Psoas muscle (tissue), 8 donors: ENCODE data around the gene GRID1. TPM values are rescaled to one million over a fixed set of nuclear protein-coding genes. Genes with fewer than 3 reads are reported as not detected.

Source experiments
- ATAC-seq, 4 donors: fragments of 200-7000 bp; cut with Tn5 transposase; one replicate each; pipeline ENCODE4 v1.9.1; 2020; ENCODE audit warnings: moderate library complexity in 3 of 4, mild to moderate bottlenecking in 2 of 4
- DNase-seq, 2 donors: peaks; one replicate each; pipeline ENCODE4 v3.0.0-alpha.2; 2020
- H3K27ac ChIP-seq: fragments of 200-600 bp; one replicate; pipeline ENCODE4 v1.8.0; 2022
- H3K27me3 ChIP-seq, 3 donors: fragments of 200-600 bp in 1 of 3; one replicate each; pipeline versions ENCODE4 v1.6.1 to v1.8.0; 2013 to 2022; ENCODE audit warnings: low read length in 2 of 3, mild to moderate bottlenecking in 2 of 3, moderate library complexity in 1 of 3; ENCODE audit not compliant: insufficient read depth in 3 of 3
- H3K36me3 ChIP-seq, 2 donors: fragments of 200-600 bp in 1 of 2; one replicate each; pipeline versions ENCODE4 v1.6.1 to v1.8.0; 2013 to 2022; ENCODE audit warnings: low read depth in 1 of 2, mild to moderate bottlenecking in 1 of 2, moderate library complexity in 1 of 2; ENCODE audit not compliant: insufficient read depth in 1 of 2
- H3K4me1 ChIP-seq: fragments of 200-600 bp; one replicate; pipeline ENCODE4 v1.8.0; 2022
- H3K4me3 ChIP-seq: fragments of 200-600 bp; one replicate; pipeline ENCODE4 v1.8.0; 2022; ENCODE audit warnings: mild to moderate bottlenecking
- H3K9me3 ChIP-seq: fragments of 200-600 bp; one replicate; pipeline ENCODE4 v1.8.0; 2022
- CTCF ChIP-seq: fragments of 200-600 bp; IDR thresholded peaks from one replicate; pipeline ENCODE4 v1.8.0; 2022; ENCODE audit warnings: antibody characterized with exemption
- WGBS, 3 donors: extraction: QIAGEN DNeasy Blood & Tissue Kit; methylation state at CpG; one replicate each; pipeline versions ENCODE4 v1.1.6 to v1.1.7; 2013; 5-methylcytosine and 5-hydroxymethylcytosine counted together
- intact Hi-C, 2 donors: fragments of 100-400 bp; cut with DNase I; formaldehyde crosslinking; loops; one replicate each; pipeline versions ENCODE4 v1.11.0 to v1.14.2; 2022
- polyA plus RNA-seq, 3 donors: library from polyadenylated mRNA; stranded (reverse); fragments of 200-250 nt; gene quantifications; one replicate each; pipeline ENCODE4 v1.2.3, GENCODE V29; 2013
- total RNA-seq, 4 donors: library from RNA; stranded (reverse); fragmentation: NEBNext Ultra II Directional in 2 of 4; extraction: Animal tissue kit (Norgen Biotek cat#: 25700) in 2 of 4; gene quantifications; one replicate each; pipeline versions ENCODE4 v1.2.1 to v1.2.4, GENCODE V29; 2021 to 2023
- donor health status: healthy with polysubstance abuse.
- donor health status: DM: no; HTN: no; CAD: no; lungs with moderate emphysema.
- donor health status: Bipolar disorder and iron deficiency.
- donor health status: healthy.
- donor health status: DM: yes; HTN: yes; CAD: no.
- donor health status: DM: no; HTN: no; CAD: no.
- donor health status: DM: no; HTN: no; CAD: no.
- donor health status: DM: yes; HTN: yes; CAD: no.

Gene GRID1
- total and polyA plus RNA-seq, 7 donors = 0.17 to 0.56 (median 0.24) TPM

GRCh38 chr10:86003201-86003621, 363.4 kb downstream of the GRID1 start:
- Histone ChIP-seq H3K4me3 (no peak overlapping the region), H3K27ac (peak overlapping the region; percentile 64), H3K27me3 (no peaks in the 10 kb centered on the region), H3K9me3 (no peaks in the 10 kb centered on the region), H3K36me3 (no peaks in the 10 kb centered on the region), H3K4me1 (peaks cover 10% of the 10 kb centered on the region)
- intact Hi-C loops = no loop called here
- WGBS, 3 donors = 8 to 32% (median 16%) methylated on average over 3 of the region's 3 CpGs
- ATAC-seq (peak; percentile 61 to 96 (median 94)), DNase-seq (no peak)
- no peak for TF ChIP-seq CTCF

GRCh38 chr10:86001521-86001920, 365.1 kb downstream of the GRID1 start:
- H3K27ac ChIP-seq = no peak overlapping the region
- H3K4me1 ChIP-seq = peaks cover 10% of the 10 kb centered on the region
- no peak for DNase-seq
- WGBS, 3 donors = 42 to 51% (median 47%) methylated on average over 2 of the region's 2 CpGs
- no peak overlapping the region for H3K4me3 ChIP-seq
- no peaks in the 10 kb centered on the region for H3K9me3 ChIP-seq
- TF ChIP-seq CTCF = no peak
- H3K27me3 ChIP-seq = no peaks in the 10 kb centered on the region
- no peak for ATAC-seq
- intact Hi-C loops = no loop called here
- no peaks in the 10 kb centered on the region for H3K36me3 ChIP-seq

- no peak overlapping the region for H3K27ac ChIP-seq
- no peak for TF ChIP-seq CTCF
- intact Hi-C loops = loop anchor here in 1 of 2 donors (10.0 kb wide), 1 partner anchor 367 kb away; the partner anchor contains the start of gene GRID1
- H3K4me3 ChIP-seq = no peak overlapping the region
- WGBS, 3 donors = 97 to 99% (median 97%) methylated on average over 3 of the region's 3 CpGs
- H3K36me3 ChIP-seq = no peaks in the 10 kb centered on the region
- ATAC-seq (no peak), DNase-seq (no peak)
- no peaks in the 10 kb centered on the region for H3K4me1 ChIP-seq
- H3K27me3 ChIP-seq = no peaks in the 10 kb centered on the region
- no peaks in the 10 kb centered on the region for H3K9me3 ChIP-seq
Measured at GRCh38 chr10:85997544-85997943, 369.1 kb downstream of the GRID1 start.

- TF ChIP-seq CTCF = peak; percentile 56
- peak in 3 of 4 donors; percentile 51 to 57 (median 53) for ATAC-seq
- no peak for DNase-seq
- Histone ChIP-seq H3K27me3 (no peaks in the 10 kb centered on the region), H3K36me3 (no peaks in the 10 kb centered on the region), H3K4me1 (no peaks in the 10 kb centered on the region), H3K4me3 (no peak overlapping the region), H3K27ac (no peak overlapping the region), H3K9me3 (no peaks in the 10 kb centered on the region)
- intact Hi-C loops = loop anchor here (2.0 to 10.0 kb wide), 2 partner anchors 369 to 381 kb away; partner anchors contain the start of gene GRID1 (in 1 of the 2)
- 34 to 39% (median 35%) methylated on average over 3 of the region's 3 CpGs for WGBS, 3 donors
Measured at GRCh38 chr10:85995791-85996190, 370.8 kb downstream of the GRID1 start.
